Endothelial cell of umbilical vein (primary cell): Measurements from ENCODE around the gene RUBCN. TPM values are rescaled to one million over a fixed set of nuclear protein-coding genes. Genes with fewer than 3 reads are reported as not detected.
"Not testable (repeated sequence)": the region's sequence is repeated elsewhere in the genome, so short reads cannot be mapped to it uniquely, and the experiment has no call there.

Experiments used
- BruUV-seq: library from RNA; stranded (reverse); fragments of 400-500 nt; replicated peaks from 2 replicates; lab custom pipeline; 2021; lab: Mats Ljungman, UMichigan
- CTCF ChIA-PET: fragments of 300-600, 350-600 bp; sonication (Branson Sonifier 250); formaldehyde crosslinking; loops from one replicate; lab custom pipeline; 2021; ENCODE audit warnings: antibody characterized with exemption, inconsistent platforms; lab: Charles Lee
- POLR2A ChIA-PET: fragments of 300-600, 350-600 bp; sonication (Branson Sonifier 250); formaldehyde crosslinking; loops from one replicate; lab custom pipeline; 2021; ENCODE audit warnings: antibody characterized with exemption, inconsistent platforms; lab: Charles Lee
- DNase-seq: peaks from one replicate; pipeline ENCODE4 v3.0.0-alpha.2; 2011; ENCODE audit warnings: low read depth, low spot score
- FAIRE-seq: peaks from 2 replicates; lab custom pipeline; 2011; peaks lifted over from hg19 to GRCh38; lab: Jason Lieb, UNC
- H2AFZ ChIP-seq: 2 replicates; pipeline ENCODE4 v1.6.0; 2012; ENCODE audit warnings: low read depth, low read length, control low read depth, inconsistent platforms
- H3K27ac ChIP-seq: 2 replicates; pipeline ENCODE4 v1.5.1; 2011; ENCODE audit warnings: low read depth, mild to moderate bottlenecking, control low read depth, low read length, moderate library complexity; ENCODE audit not compliant: insufficient read depth
- H3K27me3 ChIP-seq, 2 experiments: 2 replicates each; pipeline versions ENCODE4 v1.6.0 to v1.6.1; 2011; ENCODE audit warnings: low read length in 2 of 2, mixed read lengths in 1 of 2; ENCODE audit not compliant: control insufficient read depth in 2 of 2, insufficient read depth in 2 of 2
- H3K36me3 ChIP-seq, 2 experiments: 2 replicates in 1 of 2; 3 replicates in 1 of 2; pipeline ENCODE4 v1.5.1; 2011; ENCODE audit warnings: low read length in 2 of 2, mild to moderate bottlenecking in 1 of 2, moderate library complexity in 1 of 2; ENCODE audit not compliant: control insufficient read depth in 2 of 2, insufficient read depth in 2 of 2; ENCODE audit errors: extremely low read depth in 1 of 2
- H3K4me1 ChIP-seq: 3 replicates; pipeline ENCODE4 v1.5.1; 2011; ENCODE audit warnings: mild to moderate bottlenecking, low read length; ENCODE audit not compliant: control insufficient read depth, insufficient read depth; ENCODE audit errors: extremely low read depth
- H3K4me2 ChIP-seq: 2 replicates; pipeline ENCODE4 v1.6.1; 2011; ENCODE audit warnings: low read length, control low read depth, mixed read lengths; ENCODE audit not compliant: insufficient read depth
- H3K4me3 ChIP-seq, 3 experiments: fragments of 200-600 bp in 1 of 3; sonication (generic), shearing (Covaris generic) in 1 of 3; replicated peaks in 1 of 3; 2 replicates each; pipeline ENCODE4 v1.5.1; 2011 to 2016; ENCODE audit warnings: control low read depth in 3 of 3, low read length in 3 of 3, mild to moderate bottlenecking in 2 of 3, inconsistent platforms in 1 of 3, low read depth in 1 of 3, moderate library complexity in 1 of 3; ENCODE audit not compliant: insufficient read depth in 1 of 3
- H3K79me2 ChIP-seq: 2 replicates; pipeline ENCODE4 v1.6.0; 2012; ENCODE audit warnings: low read length, inconsistent platforms; ENCODE audit not compliant: control insufficient read depth, insufficient read depth
- H3K9ac ChIP-seq: replicated peaks from 2 replicates; pipeline ENCODE3; 2011; ENCODE audit warnings: low read length, control low read depth; ENCODE audit not compliant: insufficient read depth; ENCODE audit errors: extremely low read depth
- H3K9me1 ChIP-seq: replicated peaks from 3 replicates; pipeline ENCODE4 v1.6.0; 2011; ENCODE audit warnings: mild to moderate bottlenecking, low read length; ENCODE audit not compliant: control insufficient read depth, insufficient read depth; ENCODE audit errors: extremely low read depth
- H3K9me3 ChIP-seq: replicated peaks from 2 replicates; pipeline ENCODE4 v1.5.1; 2012; ENCODE audit warnings: low read length, inconsistent platforms; ENCODE audit not compliant: control insufficient read depth, insufficient read depth
- H4K20me1 ChIP-seq: replicated peaks from 2 replicates; pipeline ENCODE3; 2011; ENCODE audit warnings: mild to moderate bottlenecking, low read length; ENCODE audit not compliant: control insufficient read depth, insufficient read depth; ENCODE audit errors: extremely low read depth
- CTCF ChIP-seq, 2 donors: IDR thresholded peaks; 1 replicate in 1 of 2; 2 replicates in 1 of 2; pipeline ENCODE4 v1.5.1; 2011; ENCODE audit warnings: low read length in 2 of 2, mild to moderate bottlenecking in 2 of 2, moderate library complexity in 2 of 2, control low read depth in 1 of 2, inconsistent platforms in 1 of 2, low read depth in 1 of 2; ENCODE audit not compliant: insufficient read depth in 1 of 2; ENCODE audit errors: extremely low read depth in 1 of 2
- EZH2 ChIP-seq: IDR thresholded peaks from 2 replicates; pipeline ENCODE4 v1.6.1; 2012; ENCODE audit warnings: borderline replicate concordance, low read depth, mild to moderate bottlenecking, moderate library complexity, low read length, inconsistent platforms; ENCODE audit not compliant: severe bottlenecking
- FOS ChIP-seq: IDR thresholded peaks from 2 replicates; pipeline ENCODE4 v1.6.1; 2011; ENCODE audit warnings: mild to moderate bottlenecking, low read length, moderate library complexity, borderline replicate concordance; ENCODE audit not compliant: insufficient read depth
- GATA2 ChIP-seq: IDR thresholded peaks from 2 replicates; pipeline ENCODE4 v1.7.0; 2011; ENCODE audit warnings: low read depth, mild to moderate bottlenecking, moderate library complexity, mixed read lengths, low read length; ENCODE audit not compliant: insufficient read length, insufficient read depth
- JUN ChIP-seq: IDR thresholded peaks from 2 replicates; pipeline ENCODE4 v1.6.1; 2011; ENCODE audit warnings: borderline replicate concordance, low read depth; ENCODE audit not compliant: insufficient read length, insufficient read depth
- MYC ChIP-seq: IDR thresholded peaks from one replicate; pipeline ENCODE4 v1.6.1; 2011; ENCODE audit warnings: mild to moderate bottlenecking, low read depth, low read length
- POLR2A ChIP-seq: IDR thresholded peaks from 2 replicates; pipeline ENCODE4 v1.6.1; 2012; ENCODE audit warnings: low read depth, mild to moderate bottlenecking, control low read depth, low read length
- POLR2AphosphoS5 ChIP-seq: IDR thresholded peaks from 2 replicates; pipeline ENCODE4 v1.6.1; 2012; ENCODE audit warnings: low read depth, mild to moderate bottlenecking, control low read depth, low read length, moderate library complexity; ENCODE audit not compliant: insufficient read depth
- dilution Hi-C: fragments of 300-500 bp; cut with MboI; formaldehyde crosslinking; loops from one replicate; pipeline ENCODE4 v1.15.0; 2019; ENCODE audit warnings: low sequenced_read_pairs; ENCODE audit not compliant: extremely low pct_ligation_motif_present
- intact Hi-C: fragments of 100-400 bp; cut with micrococcal nuclease; formaldehyde crosslinking; loops from one replicate; pipeline ENCODE4 v1.10.0; 2022
- polyA plus RNA-seq, 4 experiments: library from polyadenylated mRNA; depleted of rRNA in 3 of 4; stranded (reverse) in 3 of 4; unstranded in 1 of 4; fragments of >200 nt; gene quantifications; 2 replicates each; pipeline versions ENCODE4 v1.2.1 to v1.2.3, GENCODE V29; 2011 to 2012; ENCODE audit warnings: missing spikeins in 1 of 4
- total RNA-seq: library from RNA; stranded (reverse); gene quantifications from 2 replicates; pipeline ENCODE4 v1.2.3, GENCODE V29; 2021
- TF ChIP-seq, protein P1 (sequence below): IDR thresholded peaks from 2 replicates; pipeline ENCODE4 v1.6.1; 2011; ENCODE audit not compliant: insufficient read depth, insufficient read length

RUBCN gene
- total and polyA plus RNA-seq, 2 donors (not counting 3 experiments of a cell fraction or from before 2014, with no cell fraction given) = 15.0 to 25.8 TPM

DNA sequence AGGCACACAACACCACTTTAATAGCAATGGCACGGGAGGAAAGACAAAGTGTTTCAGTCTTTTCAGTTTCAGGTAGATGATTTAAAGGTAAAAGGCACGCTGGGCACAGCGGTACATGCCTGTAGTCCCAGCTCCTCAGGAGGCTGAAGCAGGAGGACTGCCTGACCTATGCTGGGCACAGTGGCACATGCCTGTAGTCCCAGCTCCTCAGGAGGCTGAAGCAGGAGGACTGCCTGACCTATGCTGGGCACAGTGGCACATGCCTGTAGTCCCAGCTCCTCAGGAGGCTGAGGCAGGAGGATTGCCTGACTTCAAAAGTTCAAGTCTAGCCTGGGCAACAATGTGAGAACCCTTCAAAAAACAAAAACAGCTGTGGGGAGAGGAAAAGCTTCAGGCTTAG lies 8.8 kb downstream of the RUBCN start:
- intact Hi-C loops, FAIRE-seq, H3K9me1 ChIP-seq, H3K4me2 ChIP-seq, H2AFZ ChIP-seq, H3K27me3 ChIP-seq, dilution Hi-C loops, POLR2A ChIA-PET, DNase-seq, H3K9ac ChIP-seq, H3K4me1 ChIP-seq, H3K27ac ChIP-seq, H3K9me3 ChIP-seq, H3K79me2 ChIP-seq, H3K4me3 ChIP-seq, H4K20me1 ChIP-seq, H3K36me3 ChIP-seq, BruUV-seq: not testable (repeated sequence)
- CTCF ChIA-PET = interaction anchor here (0.9 to 1.3 kb wide), 2 partner anchors 15 to 93 kb away, joined by 3 read pairs; no protein-coding TSS in a partner anchor

GRCh38 chr3:197722734-197723133 lies 14.0 kb downstream of the RUBCN start:
- CTCF ChIA-PET = no interaction called here

More at GRCh38 chr3:197722734-197723133, 14.0 kb downstream of the RUBCN start:
- POLR2A ChIA-PET = no interaction called here
- H4K20me1 ChIP-seq = no peaks in the 10 kb centered on the region
- H3K79me2 ChIP-seq = no peaks in the 10 kb centered on the region
- no peak overlapping the region for H3K4me2 ChIP-seq
- intact Hi-C loops (no loop called here), dilution Hi-C loops (no loop called here)
- no TSS peak for BruUV-seq
- no peaks in the 10 kb centered on the region for H3K36me3 ChIP-seq
- H3K9me1 ChIP-seq = no peaks in the 10 kb centered on the region
- H3K9ac ChIP-seq = no peak overlapping the region
- no peak for TF ChIP-seq POLR2AphosphoS5
- TF ChIP-seq CTCF (IDR thresholded peaks at IDR 0.05; ENCODE audit: extremely low read depth in 1 of 2, insufficient read depth in 1 of 2, low read depth in 1 of 2, low read length in 2 of 2) = no peak
- TF ChIP-seq GATA2 = no peak
- TF ChIP-seq MYC = no peak
- TF ChIP-seq POLR2A = no peak
- TF ChIP-seq FOS = no peak
- TF ChIP-seq EZH2 = no peak
- TF ChIP-seq, protein P1, sequence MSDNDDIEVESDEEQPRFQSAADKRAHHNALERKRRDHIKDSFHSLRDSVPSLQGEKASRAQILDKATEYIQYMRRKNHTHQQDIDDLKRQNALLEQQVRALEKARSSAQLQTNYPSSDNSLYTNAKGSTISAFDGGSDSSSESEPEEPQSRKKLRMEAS = no peak
- TF ChIP-seq JUN = no peak
- H3K9me3 ChIP-seq = no peaks in the 10 kb centered on the region
- no peak for DNase-seq
- H3K4me3 ChIP-seq = no peak overlapping the region
- H2AFZ ChIP-seq = no peak overlapping the region
- no peaks in the 10 kb centered on the region for H3K4me1 ChIP-seq
- FAIRE-seq = no peak
- H3K27ac ChIP-seq = no peak overlapping the region
- no peaks in the 10 kb centered on the region for H3K27me3 ChIP-seq
